Caco-2 (cell line): Measurements from ENCODE around the gene OR1B1. TPM values are rescaled to one million over a fixed set of nuclear protein-coding genes. Genes with fewer than 3 reads are reported as not detected.

Source experiments
- BruUV-seq: library from RNA; stranded (reverse); fragments of 400-500 nt; replicated peaks from 2 replicates; lab custom pipeline; 2021; lab: Mats Ljungman, UMichigan
- CTCF ChIA-PET: fragments of 300-600 bp; sonication (Branson Sonifier 250); formaldehyde crosslinking; loops from one replicate; lab custom pipeline; 2022; ENCODE audit warnings: antibody characterized with exemption; lab: Charles Lee
- POLR2A ChIA-PET: fragments of 300-600 bp; sonication (Branson Sonifier 250); formaldehyde crosslinking; loops from one replicate; lab custom pipeline; 2022; ENCODE audit warnings: antibody characterized with exemption; lab: Charles Lee
- DNase-seq, 2 experiments: peaks; one replicate each; pipeline versions ENCODE4 v3.0.0 to v3.0.0-alpha.2; 2020 to 2022
- H3K27me3 ChIP-seq: replicated peaks from 2 replicates; pipeline ENCODE4 v1.6.0; 2011; ENCODE audit warnings: low read length; ENCODE audit not compliant: control insufficient read depth, insufficient read depth
- H3K36me3 ChIP-seq: 2 replicates; pipeline ENCODE4 v1.5.1; 2011; ENCODE audit warnings: low read length; ENCODE audit not compliant: control insufficient read depth, insufficient read depth
- H3K4me1 ChIP-seq: fragments of 250-450 bp; sonication (Bioruptor Pico); 2 replicates; pipeline ENCODE4 v1.5.1; 2020; ENCODE audit warnings: mild to moderate bottlenecking
- H3K4me3 ChIP-seq: 2 replicates; pipeline ENCODE4 v1.5.1; 2011; ENCODE audit warnings: low read depth, mild to moderate bottlenecking, control low read depth, low read length
- H3K9me3 ChIP-seq: fragments of 250-450 bp; sonication (Bioruptor Pico); 2 replicates; pipeline ENCODE4 v1.5.1; 2020; ENCODE audit warnings: mild to moderate bottlenecking, moderate library complexity
- H3K27ac Mint-ChIP-seq: one replicate; pipeline ENCODE4 v1.8.0; 2022; ENCODE audit warnings: mixed read lengths; ENCODE audit not compliant: unreplicated experiment
- H3K27me3 Mint-ChIP-seq: one replicate; pipeline ENCODE4 v1.8.0; 2022; ENCODE audit warnings: mixed read lengths; ENCODE audit not compliant: insufficient read depth, unreplicated experiment
- H3K36me3 Mint-ChIP-seq: one replicate; pipeline ENCODE4 v1.8.0; 2022; ENCODE audit warnings: mild to moderate bottlenecking, mixed read lengths; ENCODE audit not compliant: insufficient read depth, unreplicated experiment
- H3K4me1 Mint-ChIP-seq: one replicate; pipeline ENCODE4 v1.8.0; 2022; ENCODE audit warnings: low read depth, mixed read lengths; ENCODE audit not compliant: unreplicated experiment
- H3K4me3 Mint-ChIP-seq: one replicate; pipeline ENCODE4 v1.8.0; 2022; ENCODE audit warnings: mild to moderate bottlenecking, moderate library complexity, mixed read lengths; ENCODE audit not compliant: unreplicated experiment
- H3K9me3 Mint-ChIP-seq: one replicate; pipeline ENCODE4 v1.8.0; 2022; ENCODE audit warnings: mixed read lengths; ENCODE audit not compliant: unreplicated experiment
- CTCF ChIP-seq, 2 experiments: fragments of 200-600 bp in 1 of 2; IDR thresholded peaks; 1 replicate in 1 of 2; 2 replicates in 1 of 2; pipeline versions ENCODE4 v1.5.1 to v1.8.0; 2011 to 2022; ENCODE audit warnings: antibody characterized with exemption in 1 of 2, control low read depth in 1 of 2, inconsistent platforms in 1 of 2, low read depth in 1 of 2, low read length in 1 of 2, mild to moderate bottlenecking in 1 of 2, moderate library complexity in 1 of 2; ENCODE audit not compliant: insufficient read depth in 1 of 2, severe bottlenecking in 1 of 2, unreplicated experiment in 1 of 2
- intact Hi-C: fragments of 100-400 bp; cut with micrococcal nuclease; formaldehyde crosslinking; loops from one replicate; pipeline ENCODE4 v1.10.0; 2022; ENCODE audit not compliant: unreplicated experiment
- total RNA-seq: library from RNA; stranded (reverse); gene quantifications from 2 replicates; pipeline ENCODE4 v1.2.3, GENCODE V29; 2022

Gene OR1B1
- total RNA-seq, 1 experiment from 2014 or later, result not detected

- Histone ChIP-seq H3K4me1 (no peaks in the 10 kb centered on the region), H3K27me3 (no peaks in the 10 kb centered on the region), H3K36me3 (no peaks in the 10 kb centered on the region), H3K9me3 (0 out of 2 replicates have a peak, but pooled peaks cover 3% of the 10 kb centered on the region), H3K4me3 (no peak overlapping the region)
- POLR2A ChIA-PET, result no interaction called here
- Mint-ChIP-seq H3K4me3 (no peak overlapping the region), H3K4me1 (no peaks in the 10 kb centered on the region), H3K27ac (no peak overlapping the region), H3K27me3 (no peaks in the 10 kb centered on the region), H3K9me3 (no peaks in the 10 kb centered on the region), H3K36me3 (no peaks in the 10 kb centered on the region)
- no TSS peak for BruUV-seq
- no peak for TF ChIP-seq CTCF (IDR thresholded peaks at IDR 0.05; ENCODE audit: insufficient read depth in 1 of 2, low read depth in 1 of 2, low read length in 1 of 2, severe bottlenecking in 1 of 2, unreplicated experiment in 1 of 2)
- no peak for DNase-seq
- CTCF ChIA-PET, result no interaction called here
- intact Hi-C loops, result no loop called here
These were observed 77.1 kb downstream of the OR1B1 start for GRCh38 chr9:122580360-122580759.

GRCh38 chr9:122579874-122580273, 77.6 kb downstream of the OR1B1 start:
- 0 out of 2 replicates have a peak, but pooled peaks cover 3% of the 10 kb centered on the region for H3K9me3 ChIP-seq
- no peak overlapping the region for H3K4me3 ChIP-seq
- TF ChIP-seq CTCF (IDR thresholded peaks at IDR 0.05; ENCODE audit: insufficient read depth in 1 of 2, low read depth in 1 of 2, low read length in 1 of 2, severe bottlenecking in 1 of 2, unreplicated experiment in 1 of 2), result no peak
- DNase-seq, result no peak
- H3K27me3 Mint-ChIP-seq, result no peaks in the 10 kb centered on the region
- no TSS peak for BruUV-seq
- no peak overlapping the region for H3K27ac Mint-ChIP-seq
- H3K9me3 Mint-ChIP-seq, result no peaks in the 10 kb centered on the region
- ChIA-PET POLR2A (no interaction called here), CTCF (no interaction called here)
- no peaks in the 10 kb centered on the region for H3K36me3 Mint-ChIP-seq
- H3K36me3 ChIP-seq, result no peaks in the 10 kb centered on the region
- intact Hi-C loops, result no loop called here
- H3K4me3 Mint-ChIP-seq, result no peak overlapping the region
- no peaks in the 10 kb centered on the region for H3K4me1 ChIP-seq
- no peaks in the 10 kb centered on the region for H3K4me1 Mint-ChIP-seq
- no peaks in the 10 kb centered on the region for H3K27me3 ChIP-seq

Other genes with a start within 250 kb of the OR1B1 start
- gene OR1J1, start 179.7 kb downstream of the OR1B1 start, total RNA-seq, result not detected in 2 replicates
- not detected in 2 replicates for gene OR1J2, start 146.8 kb downstream of the OR1B1 start, total RNA-seq
- gene OR1J4, start 138.5 kb downstream of the OR1B1 start, total RNA-seq, result not detected in 2 replicates
- gene OR1N1, start 130.3 kb downstream of the OR1B1 start, total RNA-seq, result not detected in 2 replicates
- not detected in 2 replicates for gene OR1N2, start 104.5 kb downstream of the OR1B1 start, total RNA-seq
- gene OR1L8, start 74.2 kb downstream of the OR1B1 start, total RNA-seq, result not detected in 2 replicates
- not detected in 2 replicates for gene OR1Q1, start 42.9 kb downstream of the OR1B1 start, total RNA-seq
- gene OR1L1, start 4.1 kb upstream of the OR1B1 start, total RNA-seq, result not detected in 2 replicates
- not detected in 2 replicates for gene OR1L3, start 17.5 kb upstream of the OR1B1 start, total RNA-seq
- not detected in 2 replicates for gene OR1L4, start 66.4 kb upstream of the OR1B1 start, total RNA-seq
- gene OR1L6, start 84.7 kb upstream of the OR1B1 start, total RNA-seq, result not detected in 2 replicates
- gene OR5C1, start 131.3 kb upstream of the OR1B1 start, total RNA-seq, result not detected in 2 replicates
- not detected in 2 replicates for gene OR1K1, start 142.5 kb upstream of the OR1B1 start, total RNA-seq
- 20.7 and 20.8 TPM in 2 replicates for gene PDCL, start 171.0 kb upstream of the OR1B1 start, total RNA-seq
- 53.8 and 55.5 TPM in 2 replicates for gene RC3H2, start 247.7 kb upstream of the OR1B1 start, total RNA-seq